ENCODE data around the gene ZWILCH. TPM values are rescaled to one million over a fixed set of nuclear protein-coding genes. Genes with fewer than 3 reads are reported as not detected.
"Not testable (repeated sequence)": the region's sequence is repeated elsewhere in the genome, so short reads cannot be mapped to it uniquely, and the experiment has no call there.

Gene ZWILCH
- total RNA-seq = 10.8 and 17.8 TPM in 2 replicates
- 9.8 and 10.3 TPM in 2 replicates for polyA plus RNA-seq

DNA sequence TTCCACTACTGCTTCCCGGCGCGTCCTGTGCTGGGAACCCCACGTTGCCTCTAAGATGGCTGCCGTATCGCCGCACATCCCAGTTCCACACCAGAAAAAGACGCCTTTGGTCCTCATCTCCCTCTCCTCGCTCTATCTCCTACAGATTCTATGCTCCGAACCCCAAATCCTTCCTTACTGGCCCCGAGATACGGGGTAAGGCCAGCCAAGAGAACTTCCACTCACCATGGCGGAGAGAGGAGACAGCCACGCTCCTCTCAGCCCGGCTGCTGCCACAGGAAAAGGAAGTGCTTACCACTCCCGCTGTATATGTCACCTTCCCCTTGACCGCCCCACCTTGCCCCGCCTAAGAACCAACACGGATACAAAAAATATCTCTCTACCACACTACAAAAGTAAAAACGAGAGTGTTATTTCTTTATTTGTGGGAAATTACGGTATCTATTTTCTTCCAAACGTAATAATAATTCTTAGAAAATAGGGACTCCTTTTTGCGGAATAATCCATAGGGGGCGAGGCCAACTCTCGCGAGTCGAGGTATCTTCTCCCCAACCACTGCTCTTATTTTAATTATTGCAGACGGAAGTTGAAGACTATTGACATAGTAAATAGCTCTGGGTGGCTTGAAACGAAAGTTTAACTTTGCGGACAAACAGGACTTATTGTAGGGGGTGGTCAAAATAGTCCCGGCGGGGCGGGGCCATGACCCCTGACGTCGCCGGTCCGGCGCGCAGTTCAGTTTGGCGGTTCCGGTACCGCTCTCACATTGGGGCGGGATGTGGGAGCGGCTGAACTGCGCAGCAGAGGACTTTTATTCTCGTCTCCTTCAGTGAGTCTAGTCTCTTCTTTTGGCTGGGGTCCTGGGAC lies at the start of gene ZWILCH, which contains the start of gene RPL4:
Gene ZWILCH (plus strand): TSS at position 764 of the 867 bp plus-strand sequence. CDS start 13 bp downstream, at position 777.
Gene RPL4 (minus strand): TSS at position 293 of the 867 bp plus-strand sequence. CDS start 65 bp downstream, at position 228.
- Histone ChIP-seq H3K36me3 (replicated peaks; ENCODE audit: insufficient read depth, low read depth) (peaks cover 11% of the 10 kb centered on the region), H3K9me2 (replicated peaks; ENCODE audit: insufficient read depth) (no peaks in the 10 kb centered on the region), H3K27me3 (no peaks in the 10 kb centered on the region), H2AFZ (peak within 1 kb of the TSS; percentile 95), H3K4me2 (peak within 1 kb of the TSS; percentile 91), H3K4me1 (ENCODE audit: insufficient read depth) (peaks cover 13% of the 10 kb centered on the region), H3K9me3 (ENCODE audit: low read depth) (no peaks in the 10 kb centered on the region), H3K4me3 (peak within 1 kb of the TSS; percentile 91), H3K27ac (peak within 1 kb of the TSS; percentile 99), H3K79me2 (peaks cover 63% of the 10 kb centered on the region), H4K20me1 (ENCODE audit: insufficient read depth, poor library complexity, severe bottlenecking) (peaks cover 31% of the 10 kb centered on the region)
- TF ChIP-seq, protein P1, sequence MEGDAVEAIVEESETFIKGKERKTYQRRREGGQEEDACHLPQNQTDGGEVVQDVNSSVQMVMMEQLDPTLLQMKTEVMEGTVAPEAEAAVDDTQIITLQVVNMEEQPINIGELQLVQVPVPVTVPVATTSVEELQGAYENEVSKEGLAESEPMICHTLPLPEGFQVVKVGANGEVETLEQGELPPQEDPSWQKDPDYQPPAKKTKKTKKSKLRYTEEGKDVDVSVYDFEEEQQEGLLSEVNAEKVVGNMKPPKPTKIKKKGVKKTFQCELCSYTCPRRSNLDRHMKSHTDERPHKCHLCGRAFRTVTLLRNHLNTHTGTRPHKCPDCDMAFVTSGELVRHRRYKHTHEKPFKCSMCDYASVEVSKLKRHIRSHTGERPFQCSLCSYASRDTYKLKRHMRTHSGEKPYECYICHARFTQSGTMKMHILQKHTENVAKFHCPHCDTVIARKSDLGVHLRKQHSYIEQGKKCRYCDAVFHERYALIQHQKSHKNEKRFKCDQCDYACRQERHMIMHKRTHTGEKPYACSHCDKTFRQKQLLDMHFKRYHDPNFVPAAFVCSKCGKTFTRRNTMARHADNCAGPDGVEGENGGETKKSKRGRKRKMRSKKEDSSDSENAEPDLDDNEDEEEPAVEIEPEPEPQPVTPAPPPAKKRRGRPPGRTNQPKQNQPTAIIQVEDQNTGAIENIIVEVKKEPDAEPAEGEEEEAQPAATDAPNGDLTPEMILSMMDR (IDR thresholded peaks at IDR 0.05; ENCODE audit: poor library complexity) = no peak
- TF ChIP-seq EZH2phosphoT487 (IDR thresholded peaks at IDR 0.05; ENCODE audit: low read depth, severe bottlenecking, unreplicated experiment) = no peak
- TF ChIP-seq EZH2 (IDR thresholded peaks at IDR 0.05; ENCODE audit: borderline replicate concordance) = no peak
- peak; percentile 80 for DNase-seq (ENCODE audit: low spot score)
- WGBS (ENCODE audit: low lambda C conversion rate, missing lambda C conversion rate) = 1% methylated on average over 45 of the region's 46 CpGs

DNA sequence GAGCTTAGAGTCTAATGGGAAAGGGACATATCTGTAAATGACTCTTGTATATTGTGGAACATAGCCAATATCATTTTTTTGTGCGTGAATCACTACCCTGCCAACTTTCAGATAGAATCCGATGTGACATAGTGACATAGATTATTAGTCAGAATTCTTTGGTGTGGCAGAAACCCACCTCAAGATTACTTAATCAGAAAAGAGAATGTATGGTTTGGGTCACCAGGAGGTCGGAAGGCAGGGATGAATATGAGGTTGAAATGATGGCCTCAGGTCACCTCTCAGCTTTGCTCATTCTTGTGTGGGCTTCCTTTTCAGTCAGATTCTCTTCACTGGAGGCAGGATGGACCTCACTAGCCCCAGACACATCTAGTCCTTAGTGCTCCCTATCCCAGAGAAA lies 48.9 kb upstream of the ZWILCH start:
- no peak overlapping the region for H2AFZ ChIP-seq
- H3K27me3 ChIP-seq = no peaks in the 10 kb centered on the region
- H3K79me2 ChIP-seq = no peaks in the 10 kb centered on the region
- no peaks in the 10 kb centered on the region for H3K36me3 ChIP-seq (replicated peaks; ENCODE audit: insufficient read depth, low read depth)
- TF ChIP-seq, protein P1 (IDR thresholded peaks at IDR 0.05; ENCODE audit: poor library complexity) = no peak
- TF ChIP-seq EZH2phosphoT487 (IDR thresholded peaks at IDR 0.05; ENCODE audit: low read depth, severe bottlenecking, unreplicated experiment) = no peak
- TF ChIP-seq EZH2 (IDR thresholded peaks at IDR 0.05; ENCODE audit: borderline replicate concordance) = no peak
- H3K9me2 ChIP-seq (replicated peaks; ENCODE audit: insufficient read depth) = no peaks in the 10 kb centered on the region
- H3K4me3 ChIP-seq = no peak overlapping the region
- WGBS (ENCODE audit: low lambda C conversion rate, missing lambda C conversion rate) = 93% methylated on average over 3 of the region's 3 CpGs
- no peaks in the 10 kb centered on the region for H4K20me1 ChIP-seq (ENCODE audit: insufficient read depth, poor library complexity, severe bottlenecking)
- H3K4me2 ChIP-seq = no peak overlapping the region
- no peaks in the 10 kb centered on the region for H3K9me3 ChIP-seq (ENCODE audit: low read depth)
- H3K27ac ChIP-seq = no peak overlapping the region
- no peak for DNase-seq (ENCODE audit: low spot score)
- H3K4me1 ChIP-seq (ENCODE audit: insufficient read depth) = no peaks in the 10 kb centered on the region

DNA sequence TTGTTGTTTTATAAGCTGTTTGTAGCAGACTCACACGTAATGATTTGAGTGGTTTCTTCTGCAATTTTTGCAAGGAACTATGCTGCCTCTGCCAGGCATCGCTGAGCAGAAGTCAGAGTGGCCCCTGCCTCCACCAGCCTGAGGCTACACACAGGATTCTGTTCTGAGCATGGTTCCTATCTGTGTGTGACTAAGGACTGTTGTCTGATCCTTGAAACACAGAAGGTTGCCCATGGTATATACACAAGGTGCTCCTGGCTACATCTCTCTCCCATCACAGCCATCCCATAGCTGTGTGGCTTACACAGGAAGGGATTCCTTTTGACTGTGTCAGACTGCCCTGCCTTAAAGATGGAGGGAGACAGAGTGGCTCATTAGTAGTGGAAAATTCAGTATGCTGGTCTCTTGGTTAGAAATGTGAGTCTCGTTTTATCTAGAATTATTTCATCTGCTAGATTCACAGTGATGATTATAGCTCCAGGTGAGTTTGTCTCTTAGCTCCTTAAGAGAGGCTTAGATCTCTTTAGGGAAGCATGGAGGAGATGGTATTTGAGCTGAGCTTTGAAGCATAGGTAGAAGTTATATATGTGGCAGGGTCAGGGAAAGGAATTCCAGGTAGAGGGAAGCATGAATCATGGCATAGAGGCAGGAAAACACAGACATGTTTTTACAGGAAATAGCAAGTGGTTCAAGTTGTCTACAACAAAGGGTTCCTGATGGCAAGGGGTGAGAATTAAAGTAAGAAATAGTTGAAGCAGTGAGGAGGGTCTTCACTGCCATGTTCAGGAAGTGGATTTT lies 45.1 kb upstream of the ZWILCH start:
- Histone ChIP-seq H3K36me3 (replicated peaks; ENCODE audit: insufficient read depth, low read depth) (no peaks in the 10 kb centered on the region), H3K4me2 (no peak overlapping the region), H3K79me2 (no peaks in the 10 kb centered on the region), H3K4me3 (no peak overlapping the region), H3K4me1 (ENCODE audit: insufficient read depth) (no peaks in the 10 kb centered on the region), H4K20me1 (ENCODE audit: insufficient read depth, poor library complexity, severe bottlenecking) (no peaks in the 10 kb centered on the region), H2AFZ (no peak overlapping the region), H3K27ac (no peak overlapping the region), H3K27me3 (no peaks in the 10 kb centered on the region), H3K9me3 (ENCODE audit: low read depth) (no peaks in the 10 kb centered on the region), H3K9me2 (replicated peaks; ENCODE audit: insufficient read depth) (no peaks in the 10 kb centered on the region)
- TF ChIP-seq, protein P1 (IDR thresholded peaks at IDR 0.05; ENCODE audit: poor library complexity) = no peak
- WGBS (ENCODE audit: low lambda C conversion rate, missing lambda C conversion rate) = 79% methylated on average over 3 of the region's 3 CpGs
- DNase-seq (ENCODE audit: low spot score) = no peak

DNA sequence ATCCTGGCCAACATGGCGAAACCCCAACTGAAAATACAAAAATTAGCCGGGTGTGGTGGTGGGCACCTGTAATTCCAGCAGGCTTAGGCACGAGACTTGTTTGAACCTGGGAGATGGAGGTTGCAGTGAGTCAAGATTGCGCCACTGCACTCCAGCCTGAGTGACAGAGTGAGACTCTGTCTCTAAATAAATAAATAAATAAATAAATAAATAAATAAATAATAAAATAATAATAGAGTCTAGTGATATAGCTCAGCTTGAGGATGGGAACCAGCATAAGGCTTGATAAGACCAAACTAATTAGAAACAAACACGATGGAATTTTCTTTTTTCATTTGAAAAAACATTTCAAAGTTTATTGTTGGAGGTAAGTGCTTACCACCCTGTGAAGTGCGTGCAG lies 43.8 kb upstream of the ZWILCH start:
- not testable (repeated sequence) for H3K9me2 ChIP-seq (replicated peaks; ENCODE audit: insufficient read depth); H3K36me3 ChIP-seq (replicated peaks; ENCODE audit: insufficient read depth, low read depth); H3K79me2 ChIP-seq; H2AFZ ChIP-seq; H4K20me1 ChIP-seq (ENCODE audit: insufficient read depth, poor library complexity, severe bottlenecking); H3K27me3 ChIP-seq; DNase-seq (ENCODE audit: low spot score); H3K9me3 ChIP-seq (ENCODE audit: low read depth); H3K4me2 ChIP-seq; H3K27ac ChIP-seq; H3K4me3 ChIP-seq; H3K4me1 ChIP-seq (ENCODE audit: insufficient read depth)
- WGBS (ENCODE audit: low lambda C conversion rate, missing lambda C conversion rate) = 98% methylated on average over 6 of the region's 6 CpGs
